ENCODE data around the gene CNDP1.

CNDP1 gene

DNA sequence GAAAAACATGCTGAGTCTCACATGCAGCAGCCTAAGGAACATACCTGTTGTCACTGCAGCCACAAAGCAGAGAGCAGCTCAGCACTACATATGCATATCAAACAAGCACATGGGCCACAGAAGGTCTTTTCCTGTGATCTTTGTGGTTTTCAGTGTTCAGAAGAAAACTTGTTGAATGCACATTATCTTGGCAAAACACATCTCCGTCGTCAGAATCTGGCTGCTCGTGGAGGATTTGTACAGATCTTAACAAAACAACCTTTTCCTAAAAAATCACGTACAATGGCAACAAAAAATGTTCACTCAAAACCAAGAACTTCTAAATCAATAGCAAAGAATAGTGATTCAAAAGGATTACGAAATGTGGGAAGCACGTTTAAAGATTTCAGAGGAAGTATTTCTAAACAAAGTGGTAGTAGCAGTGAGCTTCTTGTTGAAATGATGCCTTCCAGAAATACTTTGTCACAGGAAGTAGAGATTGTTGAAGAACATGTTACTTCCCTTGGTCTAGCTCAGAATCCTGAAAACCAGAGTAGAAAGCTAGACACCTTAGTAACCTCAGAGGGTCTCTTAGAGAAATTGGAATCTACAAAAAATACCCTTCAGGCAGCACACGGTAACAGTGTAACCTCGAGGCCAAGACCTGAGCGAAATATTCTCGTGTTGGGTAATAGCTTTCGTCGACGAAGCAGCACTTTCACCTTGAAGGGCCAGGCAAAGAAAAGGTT, 97.5 kb downstream of the CNDP1 start:
- Histone ChIP-seq H3K9ac (ENCODE audit: low read length) (no peak overlapping the region), H3K79me2 (ENCODE audit: low read length) (peaks cover 6% of the 10 kb centered on the region; the same call in 1 of the 2 replicates), H3K27me3 (replicated peaks; ENCODE audit: insufficient read depth, low read length) (no peaks in the 10 kb centered on the region), H3K4me1 (ENCODE audit: low read length) (no peaks in the 10 kb centered on the region), H3K4me2 (ENCODE audit: low read depth, low read length) (no peak overlapping the region), H3K27ac (ENCODE audit: low read length) (no peak overlapping the region), H2AFZ (ENCODE audit: low read length) (no peak overlapping the region), H3K36me3 (replicated peaks; ENCODE audit: insufficient read depth, low read length) (no peaks in the 10 kb centered on the region), H3K9me3 (replicated peaks; ENCODE audit: insufficient read depth, low read length) (no peaks in the 10 kb centered on the region), H4K20me1 (ENCODE audit: insufficient read depth, low read length) (no peaks in the 10 kb centered on the region), H3K4me3 (ENCODE audit: low read length) (no peak overlapping the region), H3F3A (ENCODE audit: insufficient read depth, low read length) (no peaks in the 10 kb centered on the region), H3K9me2 (replicated peaks; ENCODE audit: insufficient read depth, low read length) (no peaks in the 10 kb centered on the region)
- TF ChIP-seq, protein P1, sequence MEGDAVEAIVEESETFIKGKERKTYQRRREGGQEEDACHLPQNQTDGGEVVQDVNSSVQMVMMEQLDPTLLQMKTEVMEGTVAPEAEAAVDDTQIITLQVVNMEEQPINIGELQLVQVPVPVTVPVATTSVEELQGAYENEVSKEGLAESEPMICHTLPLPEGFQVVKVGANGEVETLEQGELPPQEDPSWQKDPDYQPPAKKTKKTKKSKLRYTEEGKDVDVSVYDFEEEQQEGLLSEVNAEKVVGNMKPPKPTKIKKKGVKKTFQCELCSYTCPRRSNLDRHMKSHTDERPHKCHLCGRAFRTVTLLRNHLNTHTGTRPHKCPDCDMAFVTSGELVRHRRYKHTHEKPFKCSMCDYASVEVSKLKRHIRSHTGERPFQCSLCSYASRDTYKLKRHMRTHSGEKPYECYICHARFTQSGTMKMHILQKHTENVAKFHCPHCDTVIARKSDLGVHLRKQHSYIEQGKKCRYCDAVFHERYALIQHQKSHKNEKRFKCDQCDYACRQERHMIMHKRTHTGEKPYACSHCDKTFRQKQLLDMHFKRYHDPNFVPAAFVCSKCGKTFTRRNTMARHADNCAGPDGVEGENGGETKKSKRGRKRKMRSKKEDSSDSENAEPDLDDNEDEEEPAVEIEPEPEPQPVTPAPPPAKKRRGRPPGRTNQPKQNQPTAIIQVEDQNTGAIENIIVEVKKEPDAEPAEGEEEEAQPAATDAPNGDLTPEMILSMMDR (IDR thresholded peaks at IDR 0.05; ENCODE audit: low read length), result no peak
- TF ChIP-seq EZH2 (optimal IDR thresholded peaks at IDR 0.05; ENCODE audit: low read depth, low read length) (no peak), EZH2phosphoT487 (IDR thresholded peaks at IDR 0.05; ENCODE audit: low read length) (no peak)
- no peak for DNase-seq

DNA sequence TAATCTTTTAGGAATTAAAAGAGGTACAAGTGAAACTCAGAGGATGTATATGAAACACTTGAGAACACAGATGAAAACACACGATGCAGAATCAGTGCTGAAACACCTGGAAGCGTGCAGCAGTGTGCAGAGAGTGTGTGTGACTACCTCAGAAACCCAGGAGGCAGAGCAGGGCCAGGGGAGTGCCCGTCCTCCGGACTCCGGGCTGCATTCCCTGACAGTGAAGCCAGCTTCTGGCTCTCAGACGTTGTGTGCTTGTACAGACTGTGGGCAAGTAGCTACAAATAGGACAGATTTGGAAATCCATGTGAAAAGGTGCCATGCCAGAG, 98.0 kb downstream of the CNDP1 start:
- no peak for DNase-seq
- no peak overlapping the region for H3K4me3 ChIP-seq (ENCODE audit: low read length)
- H3K27ac ChIP-seq (ENCODE audit: low read length), result no peak overlapping the region
- H3K4me2 ChIP-seq (ENCODE audit: low read depth, low read length), result no peak overlapping the region
- peaks cover 6% of the 10 kb centered on the region; the same call in 1 of the 2 replicates for H3K79me2 ChIP-seq (ENCODE audit: low read length)
- H3K4me1 ChIP-seq (ENCODE audit: low read length), result no peaks in the 10 kb centered on the region
- no peaks in the 10 kb centered on the region for H3K9me3 ChIP-seq (replicated peaks; ENCODE audit: insufficient read depth, low read length)
- TF ChIP-seq, protein P1 (IDR thresholded peaks at IDR 0.05; ENCODE audit: low read length), result no peak
- TF ChIP-seq EZH2phosphoT487 (IDR thresholded peaks at IDR 0.05; ENCODE audit: low read length) (no peak), EZH2 (optimal IDR thresholded peaks at IDR 0.05; ENCODE audit: low read depth, low read length) (no peak)
- H3K27me3 ChIP-seq (replicated peaks; ENCODE audit: insufficient read depth, low read length), result no peaks in the 10 kb centered on the region
- no peaks in the 10 kb centered on the region for H3F3A ChIP-seq (ENCODE audit: insufficient read depth, low read length)
- no peaks in the 10 kb centered on the region for H4K20me1 ChIP-seq (ENCODE audit: insufficient read depth, low read length)
- no peaks in the 10 kb centered on the region for H3K9me2 ChIP-seq (replicated peaks; ENCODE audit: insufficient read depth, low read length)
- no peaks in the 10 kb centered on the region for H3K36me3 ChIP-seq (replicated peaks; ENCODE audit: insufficient read depth, low read length)
- no peak overlapping the region for H2AFZ ChIP-seq (ENCODE audit: low read length)
- H3K9ac ChIP-seq (ENCODE audit: low read length), result no peak overlapping the region

DNA sequence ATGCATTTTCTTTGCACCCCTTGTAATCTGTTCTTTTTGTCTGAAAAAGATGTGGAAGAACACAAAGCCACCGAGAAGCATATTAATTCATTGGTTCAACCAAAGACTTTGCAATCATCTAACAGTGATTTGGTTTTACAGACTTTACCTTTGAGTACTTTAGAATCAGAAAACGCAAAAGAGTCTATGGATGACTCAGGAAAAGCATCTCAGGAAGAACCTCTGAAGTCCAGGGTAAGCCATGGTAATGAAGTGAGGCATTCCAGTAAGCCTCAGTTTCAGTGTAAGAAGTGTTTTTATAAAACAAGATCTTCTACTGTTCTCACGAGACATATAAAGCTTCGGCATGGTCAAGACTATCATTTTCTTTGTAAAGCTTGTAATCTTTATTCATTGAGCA, 98.6 kb downstream of the CNDP1 start:
- Histone ChIP-seq H3K4me2 (ENCODE audit: low read depth, low read length) (no peak overlapping the region), H4K20me1 (ENCODE audit: insufficient read depth, low read length) (no peaks in the 10 kb centered on the region), H3K9me2 (replicated peaks; ENCODE audit: insufficient read depth, low read length) (no peaks in the 10 kb centered on the region), H3K79me2 (ENCODE audit: low read length) (peaks cover 6% of the 10 kb centered on the region; the same call in 1 of the 2 replicates), H3K9me3 (replicated peaks; ENCODE audit: insufficient read depth, low read length) (no peaks in the 10 kb centered on the region), H3K4me3 (ENCODE audit: low read length) (no peak overlapping the region), H3K27me3 (replicated peaks; ENCODE audit: insufficient read depth, low read length) (no peaks in the 10 kb centered on the region), H3F3A (ENCODE audit: insufficient read depth, low read length) (no peaks in the 10 kb centered on the region), H3K27ac (ENCODE audit: low read length) (no peak overlapping the region), H2AFZ (ENCODE audit: low read length) (no peak overlapping the region), H3K9ac (ENCODE audit: low read length) (no peak overlapping the region), H3K4me1 (ENCODE audit: low read length) (no peaks in the 10 kb centered on the region), H3K36me3 (replicated peaks; ENCODE audit: insufficient read depth, low read length) (no peaks in the 10 kb centered on the region)
- no peak for TF ChIP-seq EZH2phosphoT487 (IDR thresholded peaks at IDR 0.05; ENCODE audit: low read length)
- no peak for TF ChIP-seq EZH2 (optimal IDR thresholded peaks at IDR 0.05; ENCODE audit: low read depth, low read length)
- no peak for DNase-seq
